Muscle layer of duodenum (tissue), 2 donors: ENCODE data around the gene SLC9A2.

Experiments
- H3K27ac ChIP-seq: one replicate; pipeline ENCODE4 v1.7.0; 2013; ENCODE audit warnings: mild to moderate bottlenecking, low read length
- H3K27me3 ChIP-seq: one replicate; pipeline ENCODE4 v1.7.0; 2013; ENCODE audit warnings: low read depth, mild to moderate bottlenecking, control low read depth, low read length
- H3K36me3 ChIP-seq, 2 donors: one replicate each; pipeline ENCODE4 v1.7.0; 2013; ENCODE audit warnings: low read length in 2 of 2, control low read depth in 1 of 2, mild to moderate bottlenecking in 1 of 2; ENCODE audit not compliant: insufficient read depth in 2 of 2, control insufficient read depth in 1 of 2
- H3K4me1 ChIP-seq, 2 donors: one replicate each; pipeline ENCODE4 v1.7.0; 2013; ENCODE audit warnings: low read length in 2 of 2, mild to moderate bottlenecking in 2 of 2, control low read depth in 1 of 2, moderate library complexity in 1 of 2; ENCODE audit not compliant: insufficient read depth in 2 of 2, control insufficient read depth in 1 of 2
- H3K4me3 ChIP-seq, 2 donors: one replicate each; pipeline ENCODE4 v1.7.0; 2013; ENCODE audit warnings: low read length in 2 of 2, low read depth in 1 of 2, mild to moderate bottlenecking in 1 of 2
- H3K9me3 ChIP-seq, 2 donors: one replicate each; pipeline ENCODE4 v1.7.0; 2013; ENCODE audit warnings: low read length in 2 of 2, control low read depth in 1 of 2, mild to moderate bottlenecking in 1 of 2; ENCODE audit not compliant: control insufficient read depth in 1 of 2
- donor health status: healthy.

SLC9A2 gene

GRCh38 chr2:102622646-102623045, 3.3 kb downstream of the SLC9A2 start:
- Histone ChIP-seq H3K4me1 (peaks cover 0 to 17% of the 10 kb centered on the region in 2 donors), H3K36me3 (no peaks in the 10 kb centered on the region), H3K9me3 (no peaks in the 10 kb centered on the region), H3K4me3 (no peak overlapping the region), H3K27me3 (peaks cover 21% of the 10 kb centered on the region), H3K27ac (no peak overlapping the region)

- no peaks in the 10 kb centered on the region for H3K9me3 ChIP-seq
- H3K4me3 ChIP-seq, result no peak overlapping the region
- H3K27ac ChIP-seq, result no peak overlapping the region
- no peaks in the 10 kb centered on the region for H3K4me1 ChIP-seq
- H3K27me3 ChIP-seq, result no peaks in the 10 kb centered on the region
- H3K36me3 ChIP-seq, result no peaks in the 10 kb centered on the region
These were observed 11.1 kb downstream of the SLC9A2 start for GRCh38 chr2:102630458-102630857.

GRCh38 chr2:102632380-102633175, 13.2 kb downstream of the SLC9A2 start:
- no peak overlapping the region for H3K4me3 ChIP-seq
- H3K9me3 ChIP-seq, result no peaks in the 10 kb centered on the region
- H3K27me3 ChIP-seq, result no peaks in the 10 kb centered on the region
- no peak overlapping the region for H3K27ac ChIP-seq
- H3K4me1 ChIP-seq, result no peaks in the 10 kb centered on the region
- no peaks in the 10 kb centered on the region for H3K36me3 ChIP-seq

GRCh38 chr2:102634831-102635241, 15.5 kb downstream of the SLC9A2 start:
- Histone ChIP-seq H3K4me1 (no peaks in the 10 kb centered on the region), H3K4me3 (no peak overlapping the region), H3K36me3 (no peaks in the 10 kb centered on the region), H3K9me3 (no peaks in the 10 kb centered on the region), H3K27ac (no peak overlapping the region), H3K27me3 (no peaks in the 10 kb centered on the region)

GRCh38 chr2:102635317-102635716, 16.0 kb downstream of the SLC9A2 start:
- H3K4me3 ChIP-seq, result no peak overlapping the region
- H3K36me3 ChIP-seq, result no peaks in the 10 kb centered on the region
- H3K9me3 ChIP-seq, result no peaks in the 10 kb centered on the region
- H3K4me1 ChIP-seq, result no peaks in the 10 kb centered on the region
- no peaks in the 10 kb centered on the region for H3K27me3 ChIP-seq
- no peak overlapping the region for H3K27ac ChIP-seq

- Histone ChIP-seq H3K36me3 (no peaks in the 10 kb centered on the region), H3K27me3 (no peaks in the 10 kb centered on the region), H3K4me1 (no peaks in the 10 kb centered on the region), H3K4me3 (no peak overlapping the region), H3K27ac (no peak overlapping the region), H3K9me3 (no peaks in the 10 kb centered on the region)
These were observed 17.0 kb downstream of the SLC9A2 start for GRCh38 chr2:102636283-102636907.

GRCh38 chr2:102637358-102637757, 18.0 kb downstream of the SLC9A2 start:
- no peak overlapping the region for H3K27ac ChIP-seq
- H3K4me1 ChIP-seq, result no peaks in the 10 kb centered on the region
- H3K9me3 ChIP-seq, result no peaks in the 10 kb centered on the region
- no peaks in the 10 kb centered on the region for H3K36me3 ChIP-seq
- no peaks in the 10 kb centered on the region for H3K27me3 ChIP-seq
- no peak overlapping the region for H3K4me3 ChIP-seq

GRCh38 chr2:102639429-102639828, 20.1 kb downstream of the SLC9A2 start:
- H3K4me1 ChIP-seq, result no peaks in the 10 kb centered on the region
- no peaks in the 10 kb centered on the region for H3K36me3 ChIP-seq
- no peak overlapping the region for H3K27ac ChIP-seq
- H3K27me3 ChIP-seq, result no peaks in the 10 kb centered on the region
- H3K4me3 ChIP-seq, result no peak overlapping the region
- no peaks in the 10 kb centered on the region for H3K9me3 ChIP-seq

GRCh38 chr2:102652126-102652525, 32.8 kb downstream of the SLC9A2 start:
- no peaks in the 10 kb centered on the region for H3K9me3 ChIP-seq
- H3K27ac ChIP-seq, result no peak overlapping the region
- no peaks in the 10 kb centered on the region for H3K4me1 ChIP-seq
- no peaks in the 10 kb centered on the region for H3K36me3 ChIP-seq
- H3K27me3 ChIP-seq, result no peaks in the 10 kb centered on the region
- no peak overlapping the region for H3K4me3 ChIP-seq

- H3K36me3 ChIP-seq, result no peaks in the 10 kb centered on the region
- no peaks in the 10 kb centered on the region for H3K4me1 ChIP-seq
- no peak overlapping the region for H3K4me3 ChIP-seq
- H3K9me3 ChIP-seq, result no peaks in the 10 kb centered on the region
- no peak overlapping the region for H3K27ac ChIP-seq
- H3K27me3 ChIP-seq, result no peaks in the 10 kb centered on the region
These were observed 38.4 kb downstream of the SLC9A2 start for GRCh38 chr2:102657770-102658169.

GRCh38 chr2:102660070-102660469, 40.7 kb downstream of the SLC9A2 start:
- Histone ChIP-seq H3K9me3 (no peaks in the 10 kb centered on the region), H3K4me3 (no peak overlapping the region), H3K27me3 (no peaks in the 10 kb centered on the region), H3K27ac (no peak overlapping the region), H3K36me3 (no peaks in the 10 kb centered on the region), H3K4me1 (no peaks in the 10 kb centered on the region)
